Measurements from ENCODE around the gene NFATC1.

- TF ChIP-seq CTCF (IDR thresholded peaks at IDR 0.05), result no peak
- no peak for TF ChIP-seq POLR2A (IDR thresholded peaks at IDR 0.05)
Measured at GRCh38 chr18:79472946-79473345, 77.2 kb downstream of the NFATC1 start.
